Memory B cell (primary cell): ENCODE data around the gene GNAL.

Source experiments
- ATAC-seq: fragments of 150-1000 bp; cut with Tn5 transposase; 2 replicates; pipeline ENCODE4 v1.10.0; 2021; ENCODE audit warnings: low read depth, mild to moderate bottlenecking, moderate library complexity
- DNase-seq, 2 donors: peaks; one replicate each; pipeline ENCODE4 v3.0.0; 2022; ENCODE audit warnings: low spot score in 2 of 2
- H3K27ac Mint-ChIP-seq: one replicate; pipeline ENCODE4 v1.8.0; 2022; ENCODE audit warnings: mild to moderate bottlenecking, moderate library complexity, mixed read lengths
- H3K27me3 Mint-ChIP-seq: one replicate; pipeline ENCODE4 v1.8.0; 2022; ENCODE audit warnings: mixed read lengths
- H3K36me3 Mint-ChIP-seq: one replicate; pipeline ENCODE4 v1.8.0; 2022; ENCODE audit warnings: mild to moderate bottlenecking, mixed read lengths
- H3K4me1 Mint-ChIP-seq: one replicate; pipeline ENCODE4 v1.8.0; 2022; ENCODE audit warnings: mixed read lengths
- H3K4me3 Mint-ChIP-seq: one replicate; pipeline ENCODE4 v1.8.0; 2022; ENCODE audit warnings: mild to moderate bottlenecking, moderate library complexity, mixed read lengths
- H3K9me3 Mint-ChIP-seq: one replicate; pipeline ENCODE4 v1.8.0; 2022; ENCODE audit warnings: mixed read lengths

Gene GNAL

DNA sequence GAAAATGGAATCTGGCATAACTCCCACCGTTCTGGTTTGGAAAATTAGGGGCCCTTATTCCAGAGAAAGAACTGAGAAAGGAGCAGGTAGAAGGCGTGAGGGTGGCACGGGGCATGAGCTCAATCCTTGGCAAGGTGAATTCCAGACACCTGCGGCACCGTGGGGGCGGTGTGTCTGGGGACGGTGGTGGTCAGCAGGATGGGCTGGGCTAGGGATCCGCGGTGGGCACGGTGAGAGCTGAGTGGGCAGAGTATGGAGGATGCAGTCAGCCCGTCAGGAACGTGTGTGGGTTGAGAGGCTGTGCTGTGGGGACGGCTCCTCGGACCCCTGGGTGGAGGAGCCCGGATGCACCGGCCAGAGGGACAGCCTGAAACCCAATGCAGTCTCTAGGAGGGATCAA, 61.1 kb downstream of the GNAL start:
- peaks cover 25% of the 10 kb centered on the region for H3K27me3 Mint-ChIP-seq
- H3K4me1 Mint-ChIP-seq, result peaks cover 9% of the 10 kb centered on the region
- H3K36me3 Mint-ChIP-seq, result no peaks in the 10 kb centered on the region

DNA sequence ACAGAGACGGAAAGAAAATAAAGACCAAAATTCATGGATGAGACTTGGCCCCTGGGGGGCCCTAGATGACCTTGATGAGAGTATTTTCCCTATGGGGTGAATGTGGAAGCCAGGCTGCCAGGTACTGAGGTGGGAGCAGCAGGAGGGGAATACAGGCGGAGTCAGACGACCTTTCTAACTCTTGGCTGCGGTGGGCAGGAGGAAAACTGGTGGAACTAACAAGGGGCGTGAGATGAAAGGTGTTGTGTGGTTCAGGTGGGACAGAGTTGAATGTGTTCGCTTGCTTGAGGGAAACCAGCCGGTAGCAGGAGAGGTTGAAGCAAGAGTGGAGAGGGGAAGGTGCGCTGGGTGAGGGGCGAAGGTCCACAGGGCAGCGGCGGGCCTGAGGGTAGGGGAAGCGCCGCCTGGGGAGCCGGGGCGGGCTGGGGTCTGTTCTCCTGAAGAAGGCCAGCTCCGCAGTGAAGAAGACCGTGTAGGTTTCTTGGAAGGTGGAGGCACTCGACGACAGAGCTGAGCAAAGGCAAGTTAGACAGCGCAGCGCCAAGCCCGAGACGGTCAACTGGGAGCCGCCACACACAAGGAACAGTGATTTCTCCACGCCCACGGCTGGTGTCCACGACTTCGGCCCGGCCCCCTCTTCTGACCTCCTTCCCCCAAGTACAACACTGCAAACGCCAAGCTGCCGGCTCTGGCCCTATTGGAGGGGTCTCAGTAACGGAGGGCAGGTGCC, 61.7 kb downstream of the GNAL start:
- Mint-ChIP-seq H3K27ac (no peak overlapping the region), H3K4me3 (peak overlapping the region; percentile 32), H3K4me1 (peaks cover 9% of the 10 kb centered on the region), H3K9me3 (no peaks in the 10 kb centered on the region), H3K36me3 (no peaks in the 10 kb centered on the region), H3K27me3 (peaks cover 26% of the 10 kb centered on the region)
- no peak for DNase-seq
- ATAC-seq, result no peak

More for the DNA sequence above, 61.1 kb downstream of the GNAL start:
- DNase-seq (no peak), ATAC-seq (no peak)
- no peaks in the 10 kb centered on the region for H3K9me3 Mint-ChIP-seq
- H3K27ac Mint-ChIP-seq, result no peak overlapping the region
- no peak overlapping the region for H3K4me3 Mint-ChIP-seq

DNA sequence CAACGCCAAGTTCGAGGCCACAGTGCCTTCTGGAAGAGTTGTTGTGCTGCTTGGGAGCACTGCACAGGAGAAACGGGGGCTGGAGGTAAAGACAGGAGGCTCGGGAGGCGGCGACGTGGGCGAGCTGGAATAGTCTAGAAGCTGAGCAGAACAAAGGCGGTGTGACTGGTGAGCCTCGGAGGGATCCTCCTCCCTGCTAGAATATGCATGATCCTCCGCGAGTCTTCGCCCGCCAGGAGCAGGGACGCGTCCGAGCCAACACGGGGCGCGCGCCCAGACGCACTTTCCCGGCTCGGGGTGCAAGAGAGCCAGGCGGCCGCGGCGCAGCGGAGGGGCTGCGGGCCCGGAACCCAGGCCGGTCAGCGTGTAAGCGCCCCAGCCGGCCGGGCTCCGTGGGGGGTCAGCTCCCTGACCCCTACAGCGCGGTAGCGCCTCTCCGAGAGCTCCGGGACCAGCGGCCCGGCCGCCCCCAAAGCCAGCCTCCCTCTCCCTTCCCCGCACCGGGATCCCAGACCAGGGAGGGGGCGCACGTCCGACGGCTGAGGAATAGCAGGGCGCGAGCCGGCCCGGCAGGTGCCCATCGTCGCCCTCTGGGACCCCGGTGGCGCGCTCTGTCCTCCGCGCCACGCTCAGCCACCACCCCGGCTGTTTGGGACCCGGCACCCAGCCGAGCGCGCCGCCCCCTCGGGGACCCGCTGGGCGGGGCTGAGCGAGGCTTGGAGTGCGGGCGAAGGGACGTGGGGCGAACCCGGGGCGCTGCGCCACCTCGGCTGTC, 62.5 kb downstream of the GNAL start:
- H3K9me3 Mint-ChIP-seq, result no peaks in the 10 kb centered on the region
- H3K27ac Mint-ChIP-seq, result no peak overlapping the region
- peaks cover 24% of the 10 kb centered on the region for H3K27me3 Mint-ChIP-seq
- H3K4me3 Mint-ChIP-seq, result peak overlapping the region; percentile 18
- ATAC-seq (no peak), DNase-seq (no peak)
- H3K36me3 Mint-ChIP-seq, result no peaks in the 10 kb centered on the region
- peaks cover 9% of the 10 kb centered on the region for H3K4me1 Mint-ChIP-seq

DNA sequence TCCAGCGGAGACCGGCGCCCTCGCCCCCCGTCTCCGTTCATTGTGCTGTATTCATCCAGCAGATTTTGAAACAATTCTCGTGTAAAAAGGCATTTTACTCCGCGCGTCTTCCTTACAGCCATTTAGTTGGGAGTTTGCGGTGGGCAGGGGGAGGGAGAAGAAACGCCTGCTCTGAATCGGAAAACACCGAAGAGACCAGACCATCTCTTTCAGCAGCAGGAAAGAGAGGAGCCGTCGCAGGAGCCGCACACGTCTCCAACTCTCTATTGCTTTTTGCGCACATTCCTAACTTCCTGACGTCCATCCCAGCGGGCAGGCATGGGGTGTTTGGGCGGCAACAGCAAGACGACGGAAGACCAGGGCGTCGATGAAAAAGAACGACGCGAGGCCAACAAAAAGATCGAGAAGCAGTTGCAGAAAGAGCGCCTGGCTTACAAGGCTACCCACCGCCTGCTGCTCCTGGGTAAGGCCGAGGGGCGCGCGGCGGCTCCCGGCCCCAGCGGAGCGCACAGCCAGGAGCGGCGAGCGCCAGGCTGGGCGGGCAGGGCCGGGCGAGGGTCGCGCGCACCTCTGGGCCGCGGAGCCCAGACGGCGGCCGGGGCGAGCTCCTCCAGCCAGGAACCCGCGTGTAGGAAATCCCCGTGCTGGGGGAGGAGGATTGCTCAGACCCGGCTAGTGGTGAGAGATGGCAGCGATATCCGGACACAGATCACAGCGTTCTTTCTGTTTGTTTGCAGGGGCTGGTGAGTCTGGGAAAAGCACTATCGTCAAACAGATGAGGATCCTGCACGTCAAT, 63.2 kb downstream of the GNAL start:
- peak overlapping the region; percentile 60 for H3K4me3 Mint-ChIP-seq
- no peaks in the 10 kb centered on the region for H3K9me3 Mint-ChIP-seq
- peaks cover 6% of the 10 kb centered on the region for H3K4me1 Mint-ChIP-seq
- H3K36me3 Mint-ChIP-seq, result no peaks in the 10 kb centered on the region
- peak overlapping the region; percentile 26 for H3K27ac Mint-ChIP-seq
- DNase-seq (no peak), ATAC-seq (peak; percentile 72)
- peaks cover 26% of the 10 kb centered on the region for H3K27me3 Mint-ChIP-seq

DNA sequence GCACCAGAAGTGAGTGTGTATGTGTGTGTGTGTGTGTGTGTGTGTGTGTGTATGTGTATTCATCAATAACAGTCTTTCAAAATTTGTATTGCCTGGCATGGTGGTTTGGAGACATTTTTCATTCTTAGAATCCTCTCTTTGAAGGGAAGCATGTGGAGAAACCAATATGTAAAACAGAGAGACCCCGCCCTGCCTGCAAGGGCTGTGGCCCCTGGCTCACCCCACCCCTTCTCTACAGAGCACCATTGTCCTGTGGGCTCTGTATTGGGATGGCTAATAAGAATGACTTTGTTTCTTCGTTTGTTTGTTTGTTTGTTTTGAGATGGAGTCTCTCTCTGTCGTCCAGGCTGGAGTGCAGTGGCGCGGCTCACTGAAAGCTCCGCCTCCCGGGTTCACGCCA, 65.9 kb downstream of the GNAL start:
- no peak for ATAC-seq
- peaks cover 6% of the 10 kb centered on the region for H3K4me1 Mint-ChIP-seq
- peaks cover 22% of the 10 kb centered on the region for H3K27me3 Mint-ChIP-seq
- no peaks in the 10 kb centered on the region for H3K36me3 Mint-ChIP-seq
- no peaks in the 10 kb centered on the region for H3K9me3 Mint-ChIP-seq
- no peak overlapping the region for H3K27ac Mint-ChIP-seq
- H3K4me3 Mint-ChIP-seq, result no peak overlapping the region
- no peak for DNase-seq

DNA sequence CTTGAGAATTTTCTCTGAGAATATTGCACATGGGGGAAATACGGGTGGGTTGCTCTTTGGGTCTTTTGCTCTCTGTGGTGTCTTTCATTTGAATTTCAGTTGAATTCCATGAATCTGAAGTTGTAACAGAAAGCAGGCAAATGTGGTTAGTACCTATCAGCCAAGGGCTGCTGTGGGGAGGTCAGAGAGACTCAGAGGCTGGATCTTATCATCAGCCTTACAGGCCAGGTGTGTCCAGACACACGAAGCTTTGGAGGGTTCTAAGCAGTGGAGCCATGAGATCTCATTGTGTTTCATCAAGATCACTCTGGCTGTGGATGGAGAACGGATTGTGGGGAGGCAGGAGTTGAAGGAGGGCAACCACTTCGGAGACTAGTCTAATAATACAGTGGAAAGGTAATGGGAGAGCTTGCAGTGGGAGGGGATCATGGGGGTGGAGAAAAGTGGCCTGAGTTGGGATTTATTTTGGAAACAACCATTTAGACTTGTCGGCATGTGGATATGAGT, 68.1 kb downstream of the GNAL start:
- Mint-ChIP-seq H3K36me3 (no peaks in the 10 kb centered on the region), H3K4me1 (peaks cover 2% of the 10 kb centered on the region), H3K27me3 (peaks cover 10% of the 10 kb centered on the region), H3K4me3 (no peak overlapping the region), H3K9me3 (no peaks in the 10 kb centered on the region), H3K27ac (no peak overlapping the region)
- DNase-seq (no peak), ATAC-seq (no peak)

DNA sequence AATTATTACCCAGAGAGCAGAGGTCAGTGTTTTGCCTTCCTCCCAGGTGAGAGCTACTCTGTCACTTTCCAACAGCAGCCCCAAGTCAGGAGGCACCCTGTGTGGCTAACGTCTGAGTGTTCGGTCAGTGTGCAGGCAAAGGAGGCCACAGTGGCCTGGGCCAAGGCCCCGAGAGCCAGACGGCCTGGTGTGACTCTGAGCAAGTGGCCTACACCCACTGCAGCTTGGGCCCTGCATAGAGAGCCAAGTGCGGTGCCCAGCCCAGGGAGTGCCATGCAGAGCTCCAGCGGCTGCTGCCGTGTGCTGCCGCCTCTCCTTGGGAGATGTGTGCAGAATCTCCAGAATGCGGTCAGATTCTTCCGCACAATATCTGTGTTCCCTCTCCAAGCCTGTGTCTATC, 70.4 kb downstream of the GNAL start:
- DNase-seq (no peak), ATAC-seq (no peak)
- peaks cover 11% of the 10 kb centered on the region for H3K27me3 Mint-ChIP-seq
- H3K36me3 Mint-ChIP-seq, result no peaks in the 10 kb centered on the region
- no peaks in the 10 kb centered on the region for H3K9me3 Mint-ChIP-seq
- no peak overlapping the region for H3K27ac Mint-ChIP-seq
- H3K4me1 Mint-ChIP-seq, result no peaks in the 10 kb centered on the region
- H3K4me3 Mint-ChIP-seq, result no peak overlapping the region

DNA sequence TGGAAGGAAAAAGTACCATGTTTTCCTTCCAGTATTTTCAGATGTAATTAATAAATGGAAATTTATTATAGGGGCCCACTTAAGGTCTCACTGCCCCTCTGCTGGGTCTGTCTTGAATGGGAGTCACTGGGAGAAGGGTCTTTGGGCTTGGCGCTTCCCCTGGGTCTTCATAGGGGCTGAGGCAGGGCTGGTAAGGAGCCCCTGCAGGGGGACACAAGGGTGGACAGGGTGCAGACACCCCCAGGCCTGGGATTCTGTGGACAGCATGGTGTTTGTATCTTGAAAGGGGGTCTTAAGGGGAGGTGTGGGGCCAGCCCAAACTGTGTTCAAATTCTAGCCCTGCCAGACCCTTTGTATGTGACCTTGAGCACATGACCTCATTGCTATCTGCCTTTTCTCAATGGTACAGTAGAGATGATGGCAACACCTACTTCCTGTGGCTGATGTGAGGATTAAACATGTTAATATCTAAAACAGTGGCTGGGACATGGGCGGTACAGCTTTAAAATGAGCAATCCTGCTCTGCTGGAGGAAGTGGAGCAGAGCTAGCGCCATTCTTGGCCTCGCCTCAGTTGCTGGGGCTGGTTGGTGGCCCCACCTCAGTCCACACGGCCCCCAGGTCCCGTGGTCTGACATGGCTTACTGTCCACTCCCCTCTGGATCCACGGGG, 71.6 kb downstream of the GNAL start:
- DNase-seq (no peak), ATAC-seq (no peak)
- H3K27me3 Mint-ChIP-seq, result peaks cover 12% of the 10 kb centered on the region
- no peaks in the 10 kb centered on the region for H3K9me3 Mint-ChIP-seq
- H3K27ac Mint-ChIP-seq, result no peak overlapping the region
- no peaks in the 10 kb centered on the region for H3K4me1 Mint-ChIP-seq
- no peaks in the 10 kb centered on the region for H3K36me3 Mint-ChIP-seq
- H3K4me3 Mint-ChIP-seq, result no peak overlapping the region

DNA sequence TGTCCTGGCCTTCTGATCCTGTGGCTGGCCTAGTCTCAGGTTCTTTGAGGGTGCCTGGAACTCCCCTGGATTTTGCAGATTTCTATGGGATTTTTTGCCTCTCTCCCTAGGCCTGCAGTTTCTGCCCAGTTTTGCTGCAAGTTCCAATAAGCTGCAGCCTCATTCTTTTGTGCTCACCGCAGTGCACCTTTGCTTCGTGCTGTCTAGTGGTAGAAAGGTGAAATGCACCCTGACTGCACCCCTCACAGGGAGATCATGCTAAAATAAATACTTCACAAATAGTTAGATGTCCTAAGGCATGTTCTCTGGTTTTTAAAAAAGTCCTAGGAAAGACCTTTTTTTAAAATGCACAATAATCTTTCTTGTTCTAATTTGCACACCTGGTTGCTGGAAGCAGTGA, 72.5 kb downstream of the GNAL start:
- Mint-ChIP-seq H3K4me1 (no peaks in the 10 kb centered on the region), H3K27me3 (peaks cover 12% of the 10 kb centered on the region), H3K36me3 (no peaks in the 10 kb centered on the region), H3K27ac (no peak overlapping the region), H3K9me3 (no peaks in the 10 kb centered on the region), H3K4me3 (no peak overlapping the region)
- ATAC-seq, result no peak
- DNase-seq, result no peak

DNA sequence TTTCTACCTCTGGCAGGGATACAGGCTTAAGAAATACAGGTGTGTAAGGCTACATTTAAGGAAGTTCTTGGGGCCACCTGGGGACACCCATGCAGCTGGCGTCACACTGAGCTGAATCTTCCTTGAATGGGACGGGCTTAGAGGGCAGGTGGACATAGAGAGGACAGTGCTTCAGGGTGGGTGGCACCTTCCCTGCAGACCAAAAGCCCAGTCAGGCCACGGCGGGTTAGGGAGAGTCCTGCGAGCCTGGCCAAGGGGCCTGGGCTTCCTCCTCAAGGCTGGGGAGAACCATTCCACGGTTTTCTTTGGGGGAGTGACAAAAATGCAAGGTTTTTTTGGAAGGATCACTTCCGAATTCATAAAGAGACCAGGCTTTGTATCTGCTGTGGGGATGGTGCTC, 73.4 kb downstream of the GNAL start:
- H3K4me1 Mint-ChIP-seq, result no peaks in the 10 kb centered on the region
- no peak overlapping the region for H3K27ac Mint-ChIP-seq
- H3K4me3 Mint-ChIP-seq, result no peak overlapping the region
- peaks cover 8% of the 10 kb centered on the region for H3K27me3 Mint-ChIP-seq
- ATAC-seq (no peak), DNase-seq (no peak)
- H3K9me3 Mint-ChIP-seq, result no peaks in the 10 kb centered on the region
- no peaks in the 10 kb centered on the region for H3K36me3 Mint-ChIP-seq

DNA sequence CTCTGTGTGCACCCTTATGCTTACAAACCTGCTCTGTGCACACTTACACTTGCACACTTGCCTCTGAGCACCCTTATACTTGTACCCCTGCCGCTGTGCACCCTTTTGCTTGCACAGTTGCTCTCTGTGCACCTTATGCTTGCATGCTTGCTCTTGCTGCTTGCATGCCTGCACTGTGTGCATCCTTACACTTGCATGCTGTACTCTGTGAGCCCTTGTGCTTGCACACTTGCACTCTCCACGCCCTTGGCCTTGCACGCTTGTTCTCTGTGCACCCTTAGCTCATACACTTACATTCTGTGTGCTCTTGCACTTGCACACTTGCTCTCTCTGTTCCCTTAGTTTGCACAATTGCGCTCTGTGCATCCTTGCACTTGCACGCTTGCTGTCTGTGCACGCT, 78.3 kb downstream of the GNAL start:
- Mint-ChIP-seq H3K27ac (no peak overlapping the region), H3K36me3 (no peaks in the 10 kb centered on the region), H3K4me3 (no peak overlapping the region), H3K9me3 (no peaks in the 10 kb centered on the region), H3K4me1 (no peaks in the 10 kb centered on the region), H3K27me3 (peaks cover 10% of the 10 kb centered on the region)
- DNase-seq (no peak), ATAC-seq (no peak)

DNA sequence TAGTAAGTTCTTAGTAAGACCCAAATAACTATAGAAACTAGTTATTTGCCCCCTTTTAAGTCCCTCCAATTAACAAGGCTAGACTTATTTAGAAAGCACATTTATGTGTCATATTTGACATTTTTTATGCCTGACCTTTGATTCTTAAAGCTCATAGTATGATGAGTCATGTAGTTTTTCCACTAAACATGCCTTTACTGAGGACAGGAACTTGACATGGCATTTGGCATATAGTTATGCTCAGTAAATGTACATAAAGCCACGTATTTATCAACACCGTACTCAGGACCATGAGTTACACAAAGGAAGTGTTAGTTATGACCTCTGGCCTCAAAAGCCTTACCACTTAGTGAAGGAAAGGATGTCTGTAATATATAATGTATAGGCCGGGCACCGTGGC, 78.9 kb downstream of the GNAL start:
- ATAC-seq (no peak), DNase-seq (no peak)
- Mint-ChIP-seq H3K27ac (no peak overlapping the region), H3K4me3 (no peak overlapping the region), H3K27me3 (peaks cover 10% of the 10 kb centered on the region), H3K36me3 (no peaks in the 10 kb centered on the region), H3K4me1 (no peaks in the 10 kb centered on the region), H3K9me3 (no peaks in the 10 kb centered on the region)

DNA sequence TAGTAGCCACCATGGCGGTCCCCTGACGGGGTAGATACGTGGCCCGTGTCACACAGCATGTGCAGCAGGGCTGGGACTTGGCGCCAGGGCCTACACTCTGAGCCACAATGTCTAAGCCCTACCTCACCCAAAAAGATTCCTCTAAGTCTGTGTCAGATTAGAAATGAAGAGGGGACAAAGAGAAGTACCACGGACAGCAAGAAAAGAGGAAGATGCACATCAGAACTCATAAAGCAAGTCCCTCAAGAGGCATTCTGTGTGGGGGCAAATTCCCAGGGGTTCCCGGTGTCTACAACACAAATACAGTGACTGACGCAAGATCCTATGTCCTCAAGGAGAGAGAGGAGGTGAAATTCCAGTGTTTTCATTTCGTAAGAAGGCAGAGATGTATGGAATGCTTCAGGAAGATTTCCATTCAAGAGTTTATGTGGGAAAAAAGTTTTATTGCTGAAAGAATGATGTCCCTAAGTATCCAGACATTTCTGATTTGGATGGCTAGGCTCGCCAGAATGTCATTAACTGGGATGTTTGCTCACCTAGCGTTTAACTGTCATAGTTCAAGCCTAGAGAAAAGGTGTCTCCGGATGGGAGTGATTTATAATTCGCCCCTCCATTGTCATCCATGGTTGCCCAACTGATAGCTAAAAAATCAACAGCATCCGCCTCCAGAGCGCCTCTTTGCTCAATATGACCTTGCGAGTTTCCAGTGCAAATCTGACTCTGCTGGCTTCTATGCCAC, 86.5 kb downstream of the GNAL start:
- Mint-ChIP-seq H3K36me3 (no peaks in the 10 kb centered on the region), H3K4me1 (no peaks in the 10 kb centered on the region), H3K27ac (no peak overlapping the region), H3K9me3 (no peaks in the 10 kb centered on the region), H3K4me3 (no peak overlapping the region), H3K27me3 (peaks cover 4% of the 10 kb centered on the region)
- ATAC-seq (no peak), DNase-seq (no peak)
